ENCODE results near the gene TMEM170B. TPM values are rescaled to one million over a fixed set of nuclear protein-coding genes. Genes with fewer than 3 reads are reported as not detected.

Gene TMEM170B
- total RNA-seq, 1 experiment from 2014 or later, result 3.5 TPM

DNA sequence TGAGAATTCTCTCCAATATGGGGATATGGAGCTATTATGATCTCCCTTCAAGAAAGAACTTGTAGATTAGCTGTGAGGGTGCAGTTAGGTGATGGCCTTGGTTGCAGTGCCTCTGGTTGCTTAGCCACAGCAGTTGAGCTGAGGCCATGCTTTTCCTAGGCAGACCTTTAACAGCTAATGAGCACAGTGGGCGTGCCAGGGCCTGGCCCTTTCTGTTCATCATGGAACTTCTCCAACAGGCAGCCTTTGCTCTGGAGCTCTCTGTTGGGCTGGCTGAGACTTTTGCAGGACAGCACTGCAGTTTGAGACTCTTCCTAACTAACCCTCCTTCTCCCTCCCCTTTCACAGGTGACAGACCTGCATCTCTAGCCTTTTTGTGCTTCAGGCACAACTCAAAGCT lies 39.7 kb upstream of the TMEM170B start (continued):
- TF ChIP-seq ARID4B (CRISPR knock-in tag; IDR thresholded peaks at IDR 0.05; ENCODE audit: borderline replicate concordance) (no peak), FOXK1 (CRISPR knock-in tag; IDR thresholded peaks at IDR 0.05) (no peak), TEAD4 (CRISPR knock-in tag; IDR thresholded peaks at IDR 0.05) (no peak), ZNF263 (CRISPR knock-in tag; IDR thresholded peaks at IDR 0.05; ENCODE audit: low read depth) (no peak), ZNF317 (CRISPR knock-in tag; IDR thresholded peaks at IDR 0.05; ENCODE audit: borderline replicate concordance, low read depth) (no peak)
- TF ChIP-seq, protein P1, sequence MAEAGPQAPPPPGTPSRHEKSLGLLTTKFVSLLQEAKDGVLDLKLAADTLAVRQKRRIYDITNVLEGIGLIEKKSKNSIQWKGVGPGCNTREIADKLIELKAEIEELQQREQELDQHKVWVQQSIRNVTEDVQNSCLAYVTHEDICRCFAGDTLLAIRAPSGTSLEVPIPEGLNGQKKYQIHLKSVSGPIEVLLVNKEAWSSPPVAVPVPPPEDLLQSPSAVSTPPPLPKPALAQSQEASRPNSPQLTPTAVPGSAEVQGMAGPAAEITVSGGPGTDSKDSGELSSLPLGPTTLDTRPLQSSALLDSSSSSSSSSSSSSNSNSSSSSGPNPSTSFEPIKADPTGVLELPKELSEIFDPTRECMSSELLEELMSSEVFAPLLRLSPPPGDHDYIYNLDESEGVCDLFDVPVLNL (CRISPR knock-in tag; IDR thresholded peaks at IDR 0.05; ENCODE audit: borderline replicate concordance, low read depth), result no peak

- ChIA-PET POLR2A (no interaction called here), CTCF (interaction anchor here (2.3 kb wide), 1 partner anchor 328 kb away, joined by 6 read pairs; no protein-coding TSS in a partner anchor)
- no peak overlapping the region for H3K27ac Mint-ChIP-seq
- peaks cover 14% of the 10 kb centered on the region for H3K9me3 Mint-ChIP-seq
- no peak overlapping the region for H3K4me3 Mint-ChIP-seq
- H3K36me3 Mint-ChIP-seq, result peaks cover 4% of the 10 kb centered on the region; the same call in 1 of the 2 replicates
- peaks cover 12% of the 10 kb centered on the region for H3K4me1 Mint-ChIP-seq
- DNase-seq (ENCODE audit: low spot score) (no peak), ATAC-seq (no peak)
- H3K27me3 Mint-ChIP-seq (ENCODE audit: low read depth), result no peaks in the 10 kb centered on the region
- TF ChIP-seq ATF3 (CRISPR knock-in tag; conservative IDR thresholded peaks at IDR 0.05) (no peak), ETV6 (CRISPR knock-in tag; IDR thresholded peaks at IDR 0.05) (no peak), JUN (CRISPR knock-in tag; IDR thresholded peaks at IDR 0.05) (no peak), FOXJ3 (CRISPR knock-in tag; IDR thresholded peaks at IDR 0.05; ENCODE audit: borderline replicate concordance) (no peak), AFF4 (CRISPR knock-in tag; IDR thresholded peaks at IDR 0.05; ENCODE audit: borderline replicate concordance) (no peak), NFATC4 (CRISPR knock-in tag; IDR thresholded peaks at IDR 0.05) (no peak), ATF2 (CRISPR knock-in tag; IDR thresholded peaks at IDR 0.05; ENCODE audit: borderline replicate concordance, low read depth) (no peak), NR3C1 (CRISPR knock-in tag; conservative IDR thresholded peaks at IDR 0.05; ENCODE audit: low read depth) (no peak), TEAD1 (CRISPR knock-in tag; IDR thresholded peaks at IDR 0.05) (no peak), ZNF671 (CRISPR knock-in tag; IDR thresholded peaks at IDR 0.05) (no peak), JAZF1 (CRISPR knock-in tag; IDR thresholded peaks at IDR 0.05) (no peak), HMGXB4 (CRISPR knock-in tag; IDR thresholded peaks at IDR 0.05) (no peak), TCF7 (CRISPR knock-in tag; IDR thresholded peaks at IDR 0.05; ENCODE audit: low read depth) (no peak), ATF6 (CRISPR knock-in tag; IDR thresholded peaks at IDR 0.05) (no peak)
Observed at GRCh38 chr6:11500008-11500407, 37.5 kb upstream of the TMEM170B start.
